Measurements from ENCODE around the gene RTN4RL1.
"Not testable (repeated sequence)": the region's sequence is repeated elsewhere in the genome, so short reads cannot be mapped to it uniquely, and the experiment has no call there.

RTN4RL1 gene

DNA sequence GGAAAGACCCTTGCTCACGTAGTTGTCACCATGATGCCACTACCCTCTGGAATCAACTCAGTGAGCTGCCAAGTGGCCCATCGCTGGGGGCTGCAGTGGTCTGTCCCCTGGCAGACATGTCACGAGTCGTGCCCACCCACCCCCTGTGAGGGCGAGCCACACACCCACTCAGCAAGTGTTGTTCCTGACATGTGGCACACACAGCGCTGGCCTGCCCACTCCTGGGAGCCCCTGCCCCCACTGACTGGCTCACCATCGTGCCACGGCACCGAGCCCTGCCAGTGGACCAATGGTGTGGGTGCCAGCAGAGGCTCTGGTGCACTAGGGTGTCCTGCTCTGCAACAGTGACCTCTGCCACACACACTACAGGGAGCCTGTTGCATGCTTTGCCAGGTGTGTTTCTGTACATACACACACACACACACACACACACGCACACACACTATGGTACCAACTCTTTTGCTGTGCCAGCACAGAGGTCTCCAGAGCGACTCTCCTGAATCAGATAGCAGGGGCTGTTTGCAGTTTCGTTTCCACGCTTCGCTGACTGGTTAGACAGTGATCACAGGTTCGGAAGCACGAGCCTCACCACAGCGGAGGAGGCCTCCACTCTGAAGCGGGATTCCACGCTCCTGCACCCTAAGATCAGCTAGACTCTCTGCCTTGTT lies 7.7 kb downstream of the RTN4RL1 start:
- no peak overlapping the region for H3K4me3 ChIP-seq (replicated peaks; ENCODE audit: low read depth, low read length)
- TF ChIP-seq CTCF (IDR thresholded peaks at IDR 0.05; ENCODE audit: low read depth, low read length, missing control alignments) = no peak
- DNase-seq (ENCODE audit: extremely low read depth, low read depth) = no peak

DNA sequence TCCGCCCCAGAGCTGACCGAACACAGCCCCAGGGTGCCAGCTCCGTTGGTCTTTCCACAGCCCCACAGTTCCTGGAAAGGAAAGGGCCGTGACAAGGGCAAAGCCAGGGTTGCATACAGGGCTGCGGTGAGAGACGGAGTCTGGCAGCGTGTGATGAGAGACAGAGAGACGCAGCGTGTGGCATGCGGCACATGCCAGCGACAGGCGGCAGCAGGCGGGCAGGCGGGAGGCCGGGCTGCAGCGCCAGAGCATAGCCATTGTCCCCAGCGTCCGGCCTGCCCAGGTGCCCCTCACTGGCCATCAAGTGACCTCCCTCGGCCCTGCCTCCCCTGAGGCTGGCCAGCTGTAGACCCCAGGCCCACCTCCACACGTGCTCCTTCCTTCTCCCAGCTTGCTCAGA lies 8.6 kb downstream of the RTN4RL1 start:
- no peak overlapping the region for H3K4me3 ChIP-seq (replicated peaks; ENCODE audit: low read depth, low read length)
- no peak for TF ChIP-seq CTCF (IDR thresholded peaks at IDR 0.05; ENCODE audit: low read depth, low read length, missing control alignments)
- DNase-seq (ENCODE audit: extremely low read depth, low read depth) = no peak

DNA sequence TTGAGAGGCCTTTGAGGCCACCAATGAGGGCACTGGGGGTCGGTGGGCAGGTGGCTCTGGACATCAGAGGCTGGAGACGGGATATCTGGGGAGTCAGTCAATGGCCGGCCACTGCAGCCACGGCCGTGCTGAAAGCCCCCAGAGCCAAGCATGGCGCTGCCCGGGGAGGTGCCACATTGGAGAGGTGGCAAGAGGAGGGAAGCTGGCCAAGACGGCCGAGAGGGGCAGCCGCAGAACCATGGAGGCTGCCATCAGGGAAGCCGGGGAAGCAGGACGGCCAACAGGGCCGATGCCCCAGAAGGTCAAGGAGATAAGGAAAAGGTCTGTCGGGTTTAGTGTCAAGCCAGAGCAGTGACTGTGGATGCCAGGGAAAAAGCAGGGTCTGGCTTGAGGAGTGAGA lies 9.8 kb downstream of the RTN4RL1 start:
- H3K4me3 ChIP-seq (replicated peaks; ENCODE audit: low read depth, low read length) = no peak overlapping the region
- no peak for TF ChIP-seq CTCF (IDR thresholded peaks at IDR 0.05; ENCODE audit: low read depth, low read length, missing control alignments)
- DNase-seq (ENCODE audit: extremely low read depth, low read depth) = no peak

DNA sequence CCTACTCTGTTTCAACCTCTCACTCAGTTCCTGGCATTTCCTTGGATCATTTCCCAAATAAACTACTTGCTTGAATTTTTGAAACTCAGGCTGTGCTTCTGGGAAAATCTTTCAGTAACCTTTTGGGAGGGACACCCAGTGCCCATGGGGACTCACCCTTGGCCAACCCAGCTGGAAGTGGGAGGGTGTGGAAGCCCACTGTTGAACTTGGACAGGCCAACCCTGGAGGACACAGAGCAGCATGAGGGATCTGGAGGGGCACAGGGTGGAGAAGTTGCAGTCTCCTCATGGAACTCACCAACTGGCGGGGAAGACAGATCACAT lies 11.2 kb downstream of the RTN4RL1 start:
- H3K4me3 ChIP-seq (replicated peaks; ENCODE audit: low read depth, low read length) = no peak overlapping the region
- TF ChIP-seq CTCF (IDR thresholded peaks at IDR 0.05; ENCODE audit: low read depth, low read length, missing control alignments) = no peak
- no peak for DNase-seq (ENCODE audit: extremely low read depth, low read depth)

GRCh38 chr17:2013220-2013993 lies 11.7 kb downstream of the RTN4RL1 start:
- not testable (repeated sequence) for DNase-seq (ENCODE audit: extremely low read depth, low read depth); H3K4me3 ChIP-seq (replicated peaks; ENCODE audit: low read depth, low read length)

GRCh38 chr17:2012499-2012898 lies 12.6 kb downstream of the RTN4RL1 start:
- no peak for TF ChIP-seq CTCF (IDR thresholded peaks at IDR 0.05; ENCODE audit: low read depth, low read length, missing control alignments)
- no peak overlapping the region for H3K4me3 ChIP-seq (replicated peaks; ENCODE audit: low read depth, low read length)
- no peak for DNase-seq (ENCODE audit: extremely low read depth, low read depth)

DNA sequence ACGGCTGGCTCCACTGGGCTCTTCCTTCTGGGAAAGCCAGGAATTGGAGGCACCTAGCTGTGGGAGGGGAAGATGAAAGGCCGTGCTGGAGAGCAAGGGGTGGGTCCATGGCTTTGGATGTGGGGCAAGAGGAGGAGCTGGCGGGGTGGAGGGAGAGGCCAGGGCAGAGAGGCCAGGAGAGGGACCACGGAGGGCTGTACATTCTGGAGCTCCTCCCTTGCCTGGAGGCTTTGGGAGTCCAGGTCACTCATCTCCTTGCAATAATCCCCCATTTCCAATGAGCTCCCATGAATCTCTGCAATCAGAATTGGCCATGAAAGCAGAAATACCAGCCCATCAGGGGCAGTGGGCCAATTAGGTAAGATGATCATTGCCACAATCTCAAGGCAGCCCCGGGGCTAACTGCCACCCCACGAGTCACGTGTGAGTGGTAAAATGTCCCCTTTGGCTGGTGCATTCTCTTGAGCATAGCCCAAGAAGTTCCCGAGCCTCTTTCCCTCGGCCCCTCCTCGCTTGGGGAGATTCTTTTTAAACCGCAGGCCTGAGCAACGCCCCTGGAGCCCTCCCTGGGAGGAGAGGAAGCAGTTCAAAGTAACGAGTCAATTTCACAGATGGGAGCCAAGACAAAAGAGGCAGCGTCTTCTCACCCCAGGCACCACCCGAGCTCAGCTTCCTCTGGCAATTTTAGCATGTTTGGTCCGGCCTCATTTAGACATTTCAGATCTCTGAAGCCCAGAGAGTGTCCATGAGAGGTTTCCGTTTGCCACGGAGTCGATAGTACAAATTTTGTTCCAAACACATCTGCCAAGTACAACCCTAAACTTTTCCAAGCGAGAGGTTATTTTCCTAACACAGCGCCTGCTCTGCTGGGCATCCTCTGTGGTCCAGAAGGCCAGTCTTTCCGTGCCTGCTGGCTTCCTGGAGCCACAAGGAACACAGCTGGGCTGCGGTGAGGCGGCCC lies 13.4 kb downstream of the RTN4RL1 start:
- no peak for TF ChIP-seq CTCF (IDR thresholded peaks at IDR 0.05; ENCODE audit: low read depth, low read length, missing control alignments)
- no peak for DNase-seq (ENCODE audit: extremely low read depth, low read depth)
- H3K4me3 ChIP-seq (replicated peaks; ENCODE audit: low read depth, low read length) = peak overlapping the region; percentile 10; the same call in 1 of the 2 replicates
